NCI-H2171 treated with DMSO at 0.1 percent for 48 hours (cell line): Measurements from ENCODE around the gene TOR2A.
"Not testable (repeated sequence)": the region's sequence is repeated elsewhere in the genome, so short reads cannot be mapped to it uniquely, and the experiment has no call there.

Source experiments
- DNase-seq: peaks from one replicate; lab custom pipeline; 2025; lab: John Stamatoyannopoulos, UW

TOR2A gene

GRCh38 chr9:127768698-127769097, 33.6 kb upstream of the TOR2A start:
- DNase-seq, result no peak

- no peak for DNase-seq
Observed at GRCh38 chr9:127767909-127768331, 32.8 kb upstream of the TOR2A start.

- DNase-seq, result peak; percentile 87
Observed at GRCh38 chr9:127767410-127767809, 32.3 kb upstream of the TOR2A start.

GRCh38 chr9:127765418-127765817, 30.3 kb upstream of the TOR2A start:
- no peak for DNase-seq

GRCh38 chr9:127763918-127764384, 28.9 kb upstream of the TOR2A start:
- DNase-seq, result no peak

- no peak for DNase-seq
Observed at GRCh38 chr9:127762111-127762676, 27.1 kb upstream of the TOR2A start.

GRCh38 chr9:127761491-127761956, 26.4 kb upstream of the TOR2A start:
- peak; percentile 36 for DNase-seq

- no peak for DNase-seq
Observed at GRCh38 chr9:127761061-127761460, 26.0 kb upstream of the TOR2A start.

- DNase-seq, result no peak
Observed at GRCh38 chr9:127758843-127759242, 23.7 kb upstream of the TOR2A start.

- DNase-seq, result not testable (repeated sequence)
Observed at GRCh38 chr9:127756776-127757175, 21.7 kb upstream of the TOR2A start.

GRCh38 chr9:127756233-127756632, 21.1 kb upstream of the TOR2A start:
- no peak for DNase-seq

- peak; percentile 77 for DNase-seq
Observed at GRCh38 chr9:127755061-127756060, 20.3 kb upstream of the TOR2A start.

GRCh38 chr9:127754099-127755060, 19.3 kb upstream of the TOR2A start:
- DNase-seq, result peak; percentile 80

- no peak for DNase-seq
Observed at GRCh38 chr9:127753622-127754021, 18.5 kb upstream of the TOR2A start.

GRCh38 chr9:127753148-127753547, 18.1 kb upstream of the TOR2A start:
- DNase-seq, result no peak

- no peak for DNase-seq
Observed at GRCh38 chr9:127751269-127752054, 16.4 kb upstream of the TOR2A start.

- DNase-seq, result no peak
Observed at GRCh38 chr9:127749090-127749787, 14.1 kb upstream of the TOR2A start.

GRCh38 chr9:127746959-127747569, 12.0 kb upstream of the TOR2A start:
- no peak for DNase-seq

GRCh38 chr9:127744398-127745110, 9.5 kb upstream of the TOR2A start:
- no peak for DNase-seq
